Peyer's patch (tissue), 4 donors: ENCODE measurements around the gene CYP4F22. TPM values are rescaled to one million over a fixed set of nuclear protein-coding genes. Genes with fewer than 3 reads are reported as not detected.

Experiments
- DNase-seq, 3 donors: peaks; one replicate each; pipeline ENCODE4 v3.0.0-alpha.2; 2017 to 2019
- H3K27ac ChIP-seq, 4 donors: fragments of 200-600 bp; sonication (generic); one replicate each; pipeline ENCODE4 v1.5.1; 2016 to 2019
- H3K27me3 ChIP-seq, 2 donors: fragments of 200-600 bp; sonication (generic); one replicate each; pipeline ENCODE4 v1.5.1; 2019
- H3K36me3 ChIP-seq, 3 donors: fragments of 200-600 bp; sonication (generic); one replicate each; pipeline ENCODE4 v1.5.1; 2016 to 2019
- H3K4me1 ChIP-seq, 4 donors: fragments of 200-600 bp; sonication (generic); one replicate each; pipeline ENCODE4 v1.5.1; 2016 to 2019
- H3K4me3 ChIP-seq, 4 donors: fragments of 200-600 bp; sonication (generic); 1 replicate in 3 of 4; 2 replicates in 1 of 4; pipeline ENCODE4 v1.5.1; 2016 to 2019; ENCODE audit warnings: mild to moderate bottlenecking in 1 of 4
- H3K9me3 ChIP-seq, 4 donors: fragments of 200-600 bp; sonication (generic); one replicate each; pipeline ENCODE4 v1.5.1; 2016 to 2019; ENCODE audit warnings: mild to moderate bottlenecking in 1 of 4
- CTCF ChIP-seq, 6 experiments: fragments of 450-650 bp in 4 of 6; fragments of 200-600 bp in 2 of 6; sonication (generic) in 1 of 6; IDR thresholded peaks; one replicate each; pipeline ENCODE4 v1.5.1; 2017 to 2019; ENCODE audit warnings: antibody characterized with exemption in 6 of 6, mild to moderate bottlenecking in 3 of 6, moderate library complexity in 1 of 6
- POLR2A ChIP-seq, 2 donors: fragments of 450-650 bp; IDR thresholded peaks; one replicate each; pipeline ENCODE4 v1.5.1; 2017; ENCODE audit warnings: antibody characterized with exemption in 2 of 2, mild to moderate bottlenecking in 2 of 2, moderate library complexity in 2 of 2
- total RNA-seq, 4 donors: library from RNA; depleted of rRNA; stranded (reverse); fragments of >200 nt; gene quantifications; one replicate each; pipeline ENCODE4 v1.1.0, GENCODE V29; 2016

The CYP4F22 gene
- total RNA-seq, 4 donors from 2014 or later = not detected

DNA sequence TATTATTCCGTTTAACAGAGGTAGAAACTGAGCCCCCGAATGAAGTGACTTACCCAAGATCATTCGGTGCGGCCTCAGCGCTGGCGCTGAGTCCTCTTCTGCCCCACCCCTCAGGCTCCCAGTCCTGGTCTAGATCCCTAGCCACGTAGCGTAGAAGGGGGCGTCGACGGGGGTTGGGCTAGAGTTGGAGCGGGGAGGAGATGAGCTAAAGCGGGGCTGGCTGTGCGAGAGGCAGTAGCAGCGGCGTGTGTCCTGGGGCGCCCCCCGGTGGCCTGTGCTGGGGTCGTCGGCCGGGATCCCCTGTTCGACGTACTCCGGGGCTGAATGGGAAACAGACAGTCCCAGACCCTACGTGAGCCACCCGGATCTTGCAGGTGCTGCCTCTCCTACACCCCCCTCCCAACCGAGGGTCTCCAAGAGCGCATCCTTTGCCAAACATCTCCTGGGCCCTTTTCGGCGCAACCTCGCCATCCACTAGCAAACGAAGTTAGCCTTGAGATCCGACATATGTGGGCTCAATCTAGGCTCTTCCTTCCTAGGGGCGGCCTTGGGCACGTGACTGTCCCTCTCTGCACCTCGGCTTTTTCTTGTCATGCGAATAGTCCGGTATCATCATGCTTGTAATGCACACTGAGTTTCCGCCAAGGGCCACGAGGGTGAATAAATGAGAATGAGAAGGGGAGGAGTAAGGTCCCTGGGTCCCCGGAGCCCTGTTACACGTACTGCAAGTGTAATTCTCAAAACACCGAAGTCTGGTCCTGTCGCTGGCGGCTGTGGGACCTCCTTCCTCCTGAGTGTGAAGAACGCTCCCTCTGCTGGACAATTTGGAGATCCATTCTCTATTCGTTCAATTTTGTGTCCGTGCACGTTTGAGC, 47.7 kb downstream of the CYP4F22 start:
- no peaks in the 10 kb centered on the region for H3K36me3 ChIP-seq
- DNase-seq = peak; percentile 89 to 96 (median 92)
- no peaks in the 10 kb centered on the region for H3K27me3 ChIP-seq
- no peaks in the 10 kb centered on the region for H3K9me3 ChIP-seq
- peaks cover 0 to 20% (median 0%) of the 10 kb centered on the region in 4 donors for H3K4me1 ChIP-seq
- H3K27ac ChIP-seq = peak overlapping the region in 2 of 4 donors; percentile 14 to 73
- peak overlapping the region in 3 of 4 donors; percentile 34 to 46 (median 39) for H3K4me3 ChIP-seq
- TF ChIP-seq CTCF (IDR thresholded peaks at IDR 0.05) (peak; percentile 73 to 92 (median 86)), POLR2A (IDR thresholded peaks at IDR 0.05) (no peak)

DNA sequence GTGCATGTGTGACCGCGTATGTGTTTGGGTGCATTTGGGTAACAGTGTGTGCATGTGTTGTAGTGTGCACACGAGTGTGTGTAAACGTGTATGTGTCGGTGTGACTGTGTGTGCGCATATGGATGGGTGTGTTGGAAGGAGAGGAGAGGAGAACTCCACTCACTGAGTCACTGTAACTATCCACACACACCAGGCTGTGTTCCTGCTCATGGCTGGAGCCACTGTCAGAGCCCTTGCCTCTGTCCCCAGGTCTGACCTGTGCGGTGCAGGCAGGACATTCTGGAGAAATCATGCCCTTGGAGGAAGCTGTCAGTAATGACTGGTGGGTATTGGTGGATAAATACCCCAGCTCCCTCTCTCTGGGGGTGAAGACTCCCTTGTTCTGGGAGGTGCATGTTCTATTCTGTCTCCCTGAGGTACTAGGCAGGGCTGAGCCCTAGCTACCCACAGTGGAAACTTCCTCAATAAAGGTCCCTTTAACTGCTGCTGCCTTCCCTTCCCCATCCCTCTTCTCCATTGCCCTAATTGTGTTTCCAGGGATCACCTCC, 48.4 kb downstream of the CYP4F22 start:
- H3K27ac ChIP-seq = no peak overlapping the region
- peaks cover 0 to 15% (median 0%) of the 10 kb centered on the region in 4 donors for H3K4me1 ChIP-seq
- no peak for TF ChIP-seq POLR2A (IDR thresholded peaks at IDR 0.05)
- TF ChIP-seq CTCF (IDR thresholded peaks at IDR 0.05) = no peak
- no peaks in the 10 kb centered on the region for H3K36me3 ChIP-seq
- H3K4me3 ChIP-seq = peak overlapping the region in 1 of 4 donors; percentile 46
- no peaks in the 10 kb centered on the region for H3K27me3 ChIP-seq
- H3K9me3 ChIP-seq = no peaks in the 10 kb centered on the region
- DNase-seq = no peak

- Histone ChIP-seq H3K27me3 (no peaks in the 10 kb centered on the region), H3K36me3 (no peaks in the 10 kb centered on the region), H3K4me1 (peaks cover 0 to 14% (median 0%) of the 10 kb centered on the region in 4 donors), H3K27ac (no peak overlapping the region), H3K4me3 (no peak overlapping the region), H3K9me3 (no peaks in the 10 kb centered on the region)
- TF ChIP-seq CTCF (IDR thresholded peaks at IDR 0.05) (no peak), POLR2A (IDR thresholded peaks at IDR 0.05) (no peak)
- peak in 1 of 3 donors; percentile 4 for DNase-seq
Measured at GRCh38 chr19:15557223-15557622, 48.9 kb downstream of the CYP4F22 start.

DNA sequence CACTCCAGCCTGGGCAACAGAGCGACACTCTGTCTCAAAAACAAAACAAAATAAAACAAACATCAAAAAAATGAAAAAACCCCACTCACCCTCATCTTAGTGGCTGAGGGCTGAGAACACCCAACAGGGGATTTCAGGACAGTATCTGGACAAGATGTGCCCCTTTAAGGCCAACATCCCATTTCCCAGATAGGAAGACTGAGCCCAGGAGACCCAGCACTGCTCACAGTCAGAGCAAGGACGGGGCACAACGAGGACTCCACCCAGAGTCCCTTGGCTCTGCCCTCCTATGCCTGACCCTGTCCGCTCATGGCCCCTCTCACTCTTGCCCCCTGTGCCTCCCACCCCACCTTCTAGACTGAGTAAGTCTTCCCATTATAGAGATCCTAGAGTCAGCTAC, 53.8 kb downstream of the CYP4F22 start:
- no peaks in the 10 kb centered on the region for H3K27me3 ChIP-seq
- TF ChIP-seq POLR2A (IDR thresholded peaks at IDR 0.05) (no peak), CTCF (IDR thresholded peaks at IDR 0.05) (no peak)
- H3K27ac ChIP-seq = no peak overlapping the region
- H3K4me1 ChIP-seq = peaks cover 0 to 7% (median 0%) of the 10 kb centered on the region in 4 donors
- no peaks in the 10 kb centered on the region for H3K36me3 ChIP-seq
- DNase-seq = no peak
- H3K4me3 ChIP-seq = no peak overlapping the region
- no peaks in the 10 kb centered on the region for H3K9me3 ChIP-seq

DNA sequence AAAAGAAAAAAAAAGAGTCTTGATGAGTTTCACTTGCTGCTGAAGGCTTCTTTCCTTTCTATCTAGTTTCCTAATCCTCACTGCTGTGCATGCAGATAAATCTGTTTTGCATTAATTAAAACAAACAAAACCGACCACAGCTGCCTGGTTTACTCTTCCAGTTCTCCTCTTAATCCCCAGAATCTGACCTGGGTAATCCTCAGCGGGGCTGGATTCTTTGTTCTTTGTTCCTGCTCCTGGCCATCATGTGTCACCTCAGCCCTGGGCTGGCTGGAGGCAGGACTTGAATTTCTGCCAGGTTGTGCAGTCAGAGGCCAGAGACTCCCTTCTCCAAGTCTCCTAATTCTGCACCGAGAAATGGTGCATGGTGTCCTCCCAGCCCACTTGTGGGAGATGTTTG, 54.5 kb downstream of the CYP4F22 start:
- no peak for DNase-seq
- Histone ChIP-seq H3K4me3 (no peak overlapping the region), H3K27ac (no peak overlapping the region), H3K4me1 (peaks cover 0 to 7% (median 0%) of the 10 kb centered on the region in 4 donors), H3K36me3 (no peaks in the 10 kb centered on the region), H3K27me3 (no peaks in the 10 kb centered on the region), H3K9me3 (no peaks in the 10 kb centered on the region)
- TF ChIP-seq POLR2A (IDR thresholded peaks at IDR 0.05) (no peak), CTCF (IDR thresholded peaks at IDR 0.05) (no peak)
